Measurements from ENCODE around the gene CDC34. TPM values are rescaled to one million over a fixed set of nuclear protein-coding genes. Genes with fewer than 3 reads are reported as not detected.

The CDC34 gene
- total RNA-seq, 1 experiment from 2014 or later = 113 TPM

DNA sequence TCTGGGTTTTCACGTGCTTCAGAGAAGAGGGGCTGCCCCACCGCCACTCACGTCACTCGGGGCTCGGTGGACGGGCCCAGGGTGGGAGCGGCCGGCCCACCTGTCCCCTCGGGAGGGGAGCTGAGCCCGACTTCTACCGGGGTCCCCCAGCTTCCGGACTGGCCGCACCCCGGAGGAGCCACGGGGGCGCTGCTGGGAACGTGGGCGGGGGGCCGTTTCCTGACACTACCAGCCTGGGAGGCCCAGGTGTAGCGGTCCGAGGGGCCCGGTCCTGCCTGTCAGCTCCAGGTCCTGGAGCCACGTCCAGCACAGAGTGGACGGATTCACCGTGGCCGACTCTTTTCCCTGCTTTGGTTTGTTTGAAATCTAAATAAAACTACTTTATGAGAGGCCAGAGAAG is 10.1 kb downstream of the CDC34 start:
- H3K4me1 ChIP-seq (ENCODE audit: insufficient read depth, low read length, poor library complexity, severe bottlenecking) = no peaks in the 10 kb centered on the region
- no TSS peak for BruUV-seq (replicated peaks)
- H3K27ac ChIP-seq (ENCODE audit: low read depth, low read length, poor library complexity, severe bottlenecking) = no peak overlapping the region
- CTCF ChIA-PET = no interaction called here
- no peak for DNase-seq (ENCODE audit: low spot score)
- POLR2A ChIA-PET (ENCODE audit: low non-redundant PET) = no interaction called here
- intact Hi-C loops (cut with micrococcal nuclease; ENCODE audit: unreplicated experiment) = no loop called here
- H3K27me3 ChIP-seq (replicated peaks; ENCODE audit: insufficient read depth, low read depth, low read length, poor library complexity) = no peaks in the 10 kb centered on the region
- H3K9me3 ChIP-seq (ENCODE audit: low read depth, low read length, poor library complexity, severe bottlenecking) = no peaks in the 10 kb centered on the region
- TF ChIP-seq EZH2 (IDR thresholded peaks at IDR 0.05; ENCODE audit: borderline replicate concordance, low read depth, low read length, poor library complexity, severe bottlenecking) = no peak
- TF ChIP-seq, protein P1, sequence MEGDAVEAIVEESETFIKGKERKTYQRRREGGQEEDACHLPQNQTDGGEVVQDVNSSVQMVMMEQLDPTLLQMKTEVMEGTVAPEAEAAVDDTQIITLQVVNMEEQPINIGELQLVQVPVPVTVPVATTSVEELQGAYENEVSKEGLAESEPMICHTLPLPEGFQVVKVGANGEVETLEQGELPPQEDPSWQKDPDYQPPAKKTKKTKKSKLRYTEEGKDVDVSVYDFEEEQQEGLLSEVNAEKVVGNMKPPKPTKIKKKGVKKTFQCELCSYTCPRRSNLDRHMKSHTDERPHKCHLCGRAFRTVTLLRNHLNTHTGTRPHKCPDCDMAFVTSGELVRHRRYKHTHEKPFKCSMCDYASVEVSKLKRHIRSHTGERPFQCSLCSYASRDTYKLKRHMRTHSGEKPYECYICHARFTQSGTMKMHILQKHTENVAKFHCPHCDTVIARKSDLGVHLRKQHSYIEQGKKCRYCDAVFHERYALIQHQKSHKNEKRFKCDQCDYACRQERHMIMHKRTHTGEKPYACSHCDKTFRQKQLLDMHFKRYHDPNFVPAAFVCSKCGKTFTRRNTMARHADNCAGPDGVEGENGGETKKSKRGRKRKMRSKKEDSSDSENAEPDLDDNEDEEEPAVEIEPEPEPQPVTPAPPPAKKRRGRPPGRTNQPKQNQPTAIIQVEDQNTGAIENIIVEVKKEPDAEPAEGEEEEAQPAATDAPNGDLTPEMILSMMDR (conservative IDR thresholded peaks at IDR 0.05; ENCODE audit: low read depth, low read length) = no peak
- H3K36me3 ChIP-seq (ENCODE audit: insufficient read depth, low read length, poor library complexity, severe bottlenecking) = peaks cover 30% of the 10 kb centered on the region
- H3K4me3 ChIP-seq (ENCODE audit: low read depth, low read length, poor library complexity, severe bottlenecking) = no peak overlapping the region

DNA sequence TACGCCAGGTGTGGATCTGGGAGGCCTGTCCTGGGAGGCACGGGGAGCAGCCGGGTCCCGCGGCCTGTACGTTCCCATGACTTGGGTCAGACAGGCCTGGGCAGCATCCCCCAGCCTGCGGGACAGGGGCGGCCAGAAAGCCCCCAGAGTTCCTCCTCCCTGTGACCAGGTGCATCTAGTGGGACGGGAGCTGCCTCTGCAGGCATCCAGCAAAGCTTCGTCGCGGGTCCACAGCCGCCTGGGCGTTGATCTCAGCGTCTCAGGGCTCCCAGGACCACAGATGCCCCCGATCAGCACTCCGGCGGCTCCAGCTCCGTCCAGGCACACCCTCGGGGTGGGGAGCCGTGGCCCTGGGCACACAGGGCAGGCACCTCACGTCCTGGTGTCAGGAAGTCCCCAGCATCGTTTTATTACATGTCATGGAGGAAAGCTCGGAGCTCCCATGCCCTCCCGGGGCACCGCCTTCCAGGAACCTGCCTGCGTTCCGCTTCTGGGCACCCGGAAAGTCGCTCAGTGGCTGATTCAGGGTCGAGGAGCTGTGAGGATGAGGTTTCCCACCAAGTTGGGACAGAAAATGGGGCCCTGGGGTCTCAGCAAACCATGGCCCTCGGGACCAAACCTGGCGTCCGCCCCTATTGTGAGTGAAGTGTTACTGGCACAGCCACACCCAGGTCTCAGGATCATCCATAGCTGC is 10.8 kb downstream of the CDC34 start:
- intact Hi-C loops (cut with micrococcal nuclease; ENCODE audit: unreplicated experiment) = no loop called here
- Histone ChIP-seq H3K9me3 (ENCODE audit: low read depth, low read length, poor library complexity, severe bottlenecking) (no peaks in the 10 kb centered on the region), H3K27ac (ENCODE audit: low read depth, low read length, poor library complexity, severe bottlenecking) (no peak overlapping the region), H3K4me3 (ENCODE audit: low read depth, low read length, poor library complexity, severe bottlenecking) (no peak overlapping the region), H3K36me3 (ENCODE audit: insufficient read depth, low read length, poor library complexity, severe bottlenecking) (peaks cover 25% of the 10 kb centered on the region), H3K4me1 (ENCODE audit: insufficient read depth, low read length, poor library complexity, severe bottlenecking) (no peaks in the 10 kb centered on the region), H3K27me3 (replicated peaks; ENCODE audit: insufficient read depth, low read depth, low read length, poor library complexity) (no peaks in the 10 kb centered on the region)
- BruUV-seq (replicated peaks) = no TSS peak
- POLR2A ChIA-PET (ENCODE audit: low non-redundant PET) = no interaction called here
- DNase-seq (ENCODE audit: low spot score) = no peak
- CTCF ChIA-PET = interaction anchor here (0.6 kb wide), 1 partner anchor 338 kb away, joined by 3 read pairs; no protein-coding TSS in a partner anchor
- TF ChIP-seq, protein P1 (conservative IDR thresholded peaks at IDR 0.05; ENCODE audit: low read depth, low read length) = no peak
- TF ChIP-seq EZH2 (IDR thresholded peaks at IDR 0.05; ENCODE audit: borderline replicate concordance, low read depth, low read length, poor library complexity, severe bottlenecking) = no peak

DNA sequence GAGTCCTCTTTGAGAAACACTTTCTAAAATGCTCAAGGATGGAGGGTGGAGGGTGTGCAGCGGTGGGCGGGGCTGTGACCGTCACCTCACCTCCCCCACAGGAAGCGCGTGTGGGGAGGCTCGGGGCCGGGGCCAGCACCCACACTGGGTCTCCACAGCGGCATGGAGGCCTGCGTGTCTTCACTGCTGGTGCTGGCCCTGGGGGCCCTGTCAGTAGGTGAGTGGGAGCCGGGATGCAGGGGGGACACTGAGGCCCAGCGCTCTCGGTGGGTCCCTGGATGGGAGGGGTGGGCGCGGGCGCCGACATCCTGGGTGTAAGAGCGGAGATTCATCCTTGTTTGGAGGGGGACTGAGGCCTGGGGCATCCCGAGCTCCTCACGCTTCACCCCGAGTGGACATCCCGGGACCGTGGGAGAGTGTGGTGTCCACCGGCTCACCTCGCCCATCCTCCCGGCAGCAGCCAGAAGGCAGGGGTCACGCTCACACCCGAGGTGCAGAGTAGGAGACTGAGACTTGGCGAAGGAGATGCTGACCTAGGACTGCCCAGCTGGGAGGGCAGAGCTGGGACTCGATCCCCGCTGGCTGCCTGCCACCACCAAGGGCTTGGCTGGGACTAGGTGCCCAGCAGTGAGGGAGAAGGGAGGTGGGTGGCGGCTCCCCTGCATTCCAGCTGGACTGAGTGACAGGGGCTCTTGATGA is 12.5 kb downstream of the CDC34 start, which contains the start of gene GZMM:
Gene GZMM (plus strand): TSS at position 144 of the 699 bp plus-strand sequence. CDS start 19 bp downstream, at position 163.
- DNase-seq (ENCODE audit: low spot score) = peak; percentile 50
- BruUV-seq (replicated peaks) = no TSS peak
- ChIA-PET POLR2A (ENCODE audit: low non-redundant PET) (no interaction called here), CTCF (no interaction called here)
- Histone ChIP-seq H3K27ac (ENCODE audit: low read depth, low read length, poor library complexity, severe bottlenecking) (no peak within 1 kb of the TSS), H3K4me3 (ENCODE audit: low read depth, low read length, poor library complexity, severe bottlenecking) (no peak within 1 kb of the TSS), H3K27me3 (replicated peaks; ENCODE audit: insufficient read depth, low read depth, low read length, poor library complexity) (no peaks in the 10 kb centered on the region), H3K9me3 (ENCODE audit: low read depth, low read length, poor library complexity, severe bottlenecking) (no peaks in the 10 kb centered on the region), H3K4me1 (ENCODE audit: insufficient read depth, low read length, poor library complexity, severe bottlenecking) (no peaks in the 10 kb centered on the region), H3K36me3 (ENCODE audit: insufficient read depth, low read length, poor library complexity, severe bottlenecking) (peaks cover 14% of the 10 kb centered on the region)
- TF ChIP-seq, protein P1 (conservative IDR thresholded peaks at IDR 0.05; ENCODE audit: low read depth, low read length) = no peak
- TF ChIP-seq EZH2 (IDR thresholded peaks at IDR 0.05; ENCODE audit: borderline replicate concordance, low read depth, low read length, poor library complexity, severe bottlenecking) = no peak
- intact Hi-C loops (cut with micrococcal nuclease; ENCODE audit: unreplicated experiment) = no loop called here

Data from A673 (cell line).